HG03439 (cell line): Measurements from ENCODE around the gene SENP2.
"Not testable (repeated sequence)": the region's sequence is repeated elsewhere in the genome, so short reads cannot be mapped to it uniquely, and the experiment has no call there.

Experiments used
- ATAC-seq: cut with Tn5 transposase; IDR thresholded peaks from one replicate; pipeline ENCODE4 v1.9.1; 2021; ENCODE audit warnings: mild to moderate bottlenecking, moderate library complexity; ENCODE audit not compliant: unreplicated experiment

The SENP2 gene

GRCh38 chr3:185585859-185586685, at the start of gene SENP2:
TSS of gene SENP2 (plus strand) at chr3:185586295. CDS start at chr3:185586414, 119 bp downstream.
- peak; percentile 95 for ATAC-seq

GRCh38 chr3:185537369-185537970, 48.6 kb upstream of the SENP2 start:
- ATAC-seq = peak; percentile 98

- no peak for ATAC-seq
Observed at GRCh38 chr3:185539934-185540333, 46.2 kb upstream of the SENP2 start.

GRCh38 chr3:185540695-185541094, 45.4 kb upstream of the SENP2 start:
- no peak for ATAC-seq

- no peak for ATAC-seq
Observed at GRCh38 chr3:185549122-185549521, 37.0 kb upstream of the SENP2 start.

GRCh38 chr3:185549651-185550111, 36.4 kb upstream of the SENP2 start:
- no peak for ATAC-seq

GRCh38 chr3:185552358-185552877, 33.7 kb upstream of the SENP2 start, which contains the start of gene LIPH:
TSS of gene LIPH (minus strand) at chr3:185552588. CDS start at chr3:185552471, 117 bp downstream.
- no peak for ATAC-seq

GRCh38 chr3:185555101-185555501, 31.0 kb upstream of the SENP2 start:
- ATAC-seq = no peak

- no peak for ATAC-seq
Observed at GRCh38 chr3:185555860-185556347, 30.2 kb upstream of the SENP2 start.

GRCh38 chr3:185556640-185557039, 29.5 kb upstream of the SENP2 start:
- ATAC-seq = not testable (repeated sequence)

- no peak for ATAC-seq
Observed at GRCh38 chr3:185558395-185558794, 27.7 kb upstream of the SENP2 start.

GRCh38 chr3:185559706-185560090, 26.4 kb upstream of the SENP2 start:
- ATAC-seq = no peak

- ATAC-seq = no peak
Observed at GRCh38 chr3:185560676-185561075, 25.4 kb upstream of the SENP2 start.

- ATAC-seq = no peak
Observed at GRCh38 chr3:185561374-185561943, 24.6 kb upstream of the SENP2 start.

- ATAC-seq = no peak
Observed at GRCh38 chr3:185561958-185562357, 24.1 kb upstream of the SENP2 start.

- no peak for ATAC-seq
Observed at GRCh38 chr3:185572183-185572582, 13.9 kb upstream of the SENP2 start.

- peak; percentile 63 for ATAC-seq
Observed at GRCh38 chr3:185575108-185575869, 10.8 kb upstream of the SENP2 start.

GRCh38 chr3:185582236-185582635, 3.9 kb upstream of the SENP2 start:
- ATAC-seq = no peak

GRCh38 chr3:185582871-185583270, 3.2 kb upstream of the SENP2 start:
- ATAC-seq = no peak

GRCh38 chr3:185583925-185584324, 2.2 kb upstream of the SENP2 start:
- no peak for ATAC-seq

- ATAC-seq = no peak
Observed at GRCh38 chr3:185584686-185585085, 1.4 kb upstream of the SENP2 start.
